WTC11 (cell line): ENCODE results near the gene BCL11B. TPM values are rescaled to one million over a fixed set of nuclear protein-coding genes. Genes with fewer than 3 reads are reported as not detected.
A peak's percentile ranks its signal among the peaks of the same experiment; 100 is the strongest.

Experiments used
- ATAC-seq: fragments of 200-7000 bp; cut with Tn5 transposase; 2 replicates; pipeline ENCODE4 v1.10.0; 2021; ENCODE audit warnings: mild to moderate bottlenecking, moderate library complexity
- CTCF ChIA-PET: fragments of 300-600 bp; sonication (Branson Sonifier 250); formaldehyde crosslinking; loops from one replicate; lab custom pipeline; 2021; ENCODE audit warnings: antibody characterized with exemption; lab: Charles Lee
- POLR2A ChIA-PET: fragments of 350-600 bp; sonication (Branson Sonifier 250); formaldehyde crosslinking; loops from one replicate; lab custom pipeline; 2021; ENCODE audit warnings: antibody characterized with exemption; lab: Charles Lee
- DNase-seq: peaks from one replicate; pipeline ENCODE4 v3.0.0; 2021; ENCODE audit warnings: low spot score
- H3K27ac Mint-ChIP-seq: 2 replicates; pipeline ENCODE4 v1.8.0; 2021; ENCODE audit warnings: mixed read lengths
- H3K27me3 Mint-ChIP-seq: 2 replicates; pipeline ENCODE4 v1.8.0; 2021; ENCODE audit warnings: low read depth, mild to moderate bottlenecking, moderate library complexity, mixed read lengths
- H3K36me3 Mint-ChIP-seq: 2 replicates; pipeline ENCODE4 v1.8.0; 2021; ENCODE audit warnings: mixed read lengths
- H3K4me1 Mint-ChIP-seq: 2 replicates; pipeline ENCODE4 v1.8.0; 2022; ENCODE audit warnings: mixed read lengths
- H3K4me3 Mint-ChIP-seq: 2 replicates; pipeline ENCODE4 v1.8.0; 2021; ENCODE audit warnings: mild to moderate bottlenecking, moderate library complexity, mixed read lengths
- H3K9me3 Mint-ChIP-seq: 2 replicates; pipeline ENCODE4 v1.8.0; 2021; ENCODE audit warnings: mixed read lengths
- ETV6 ChIP-seq: sonication (generic); formaldehyde crosslinking; IDR thresholded peaks from 2 replicates; pipeline ENCODE4 v1.8.1; 2022; ENCODE audit warnings: mild to moderate bottlenecking, missing genetic modification reagents
- MXD4 ChIP-seq: fragments of 250-450 bp; sonication (Bioruptor Pico); IDR thresholded peaks from 2 replicates; pipeline ENCODE4 v1.8.0; 2021; ENCODE audit warnings: mild to moderate bottlenecking, moderate library complexity, borderline replicate concordance
- NFYB ChIP-seq: sonication (generic); formaldehyde crosslinking; conservative IDR thresholded peaks from 2 replicates; pipeline ENCODE4 v1.8.0; 2022; ENCODE audit warnings: low read depth, missing genetic modification reagents
- SOX15 ChIP-seq: fragments of 250-450 bp; sonication (Bioruptor Pico); IDR thresholded peaks from 2 replicates; pipeline ENCODE4 v1.9.0; 2021; ENCODE audit warnings: mild to moderate bottlenecking
- SP1 ChIP-seq: sonication (generic); formaldehyde crosslinking; conservative IDR thresholded peaks from 2 replicates; pipeline ENCODE4 v1.8.1; 2022; ENCODE audit warnings: missing genetic modification reagents
- TCF7 ChIP-seq: sonication (generic); formaldehyde crosslinking; IDR thresholded peaks from 2 replicates; pipeline ENCODE4 v1.8.0; 2022; ENCODE audit warnings: mild to moderate bottlenecking, low read depth, missing genetic modification reagents, moderate library complexity
- ZNF396 ChIP-seq: fragments of 250-450 bp; sonication (Bioruptor Pico); IDR thresholded peaks from 2 replicates; pipeline ENCODE4 v1.8.0; 2021; ENCODE audit warnings: mild to moderate bottlenecking, moderate library complexity, borderline replicate concordance
- ZNF416 ChIP-seq: fragments of 250-450 bp; sonication (Bioruptor Pico); IDR thresholded peaks from 2 replicates; pipeline ENCODE4 v1.9.0; 2021; ENCODE audit warnings: mild to moderate bottlenecking, inconsistent platforms
- ZNF423 ChIP-seq: fragments of 250-450 bp; sonication (Bioruptor Pico); IDR thresholded peaks from 2 replicates; pipeline ENCODE4 v2.1.2; 2022; ENCODE audit warnings: mild to moderate bottlenecking, moderate library complexity
- total RNA-seq: library from RNA; stranded (reverse); gene quantifications from 3 replicates; pipeline ENCODE4 v1.2.3, GENCODE V29; 2021
- TF ChIP-seq, protein P1 (sequence below): fragments of 250-450 bp; sonication (Bioruptor Pico); IDR thresholded peaks from 2 replicates; pipeline ENCODE4 v1.9.0; 2021; ENCODE audit warnings: mild to moderate bottlenecking
- TF ChIP-seq, protein P2 (sequence below): sonication (generic); formaldehyde crosslinking; IDR thresholded peaks from 2 replicates; pipeline ENCODE4 v1.8.0; 2022; ENCODE audit warnings: mild to moderate bottlenecking, missing genetic modification reagents
- TF ChIP-seq, protein P3 (sequence below): sonication (generic); formaldehyde crosslinking; IDR thresholded peaks from 2 replicates; pipeline ENCODE4 v1.8.1; 2022; ENCODE audit warnings: mild to moderate bottlenecking, missing genetic modification reagents, moderate library complexity, borderline replicate concordance
- TF ChIP-seq, protein P4 (sequence below): sonication (generic); formaldehyde crosslinking; IDR thresholded peaks from 2 replicates; pipeline ENCODE4 v1.8.1; 2023; ENCODE audit warnings: mild to moderate bottlenecking, moderate library complexity, missing genetic modification reagents
- TF ChIP-seq, protein P5 (sequence below): sonication (generic); formaldehyde crosslinking; IDR thresholded peaks from 2 replicates; pipeline ENCODE4 v1.8.1; 2022; ENCODE audit warnings: missing genetic modification reagents, borderline replicate concordance
- TF ChIP-seq, protein P6 (sequence below): fragments of 200-600 bp; IDR thresholded peaks from 2 replicates; pipeline ENCODE4 v1.8.0; 2022; ENCODE audit warnings: antibody characterized with exemption
- TF ChIP-seq, protein P7 (sequence below): sonication (generic); formaldehyde crosslinking; IDR thresholded peaks from 2 replicates; pipeline ENCODE4 v1.8.1; 2023; ENCODE audit warnings: mild to moderate bottlenecking, missing genetic modification reagents

The BCL11B gene
- total RNA-seq, 1 experiment from 2014 or later, result 9.1 TPM

DNA sequence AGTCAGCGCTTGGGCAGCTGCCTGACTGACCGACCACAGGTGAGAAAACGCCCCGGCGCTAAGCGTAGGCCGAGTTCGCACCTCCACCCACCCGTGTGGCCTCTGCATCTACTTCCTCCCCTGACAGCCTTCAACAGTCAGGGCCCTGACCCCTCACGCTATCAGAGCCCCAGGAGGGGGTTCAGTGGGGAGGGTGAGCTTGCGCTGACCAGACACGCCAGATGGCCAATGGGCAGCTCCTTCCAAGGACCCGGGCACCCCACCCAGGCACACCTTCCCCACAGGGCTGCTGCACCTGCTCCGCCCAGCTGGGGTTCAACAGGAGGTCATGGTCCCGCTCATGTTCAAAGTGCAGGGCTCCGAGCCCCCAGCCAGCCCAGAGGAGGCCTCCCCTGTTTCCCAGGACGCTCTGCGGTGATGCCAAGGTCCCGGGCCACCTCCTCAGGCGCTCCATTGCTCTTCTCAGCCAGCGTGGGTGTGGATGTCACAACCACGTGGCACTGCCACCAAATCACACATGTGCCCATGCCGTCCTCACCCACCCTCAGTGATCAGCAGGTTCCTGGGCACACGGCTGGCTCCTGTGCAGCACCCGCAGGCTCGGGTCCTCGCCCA lies 48.7 kb upstream of the BCL11B start (continued):
- TF ChIP-seq, protein P1, sequence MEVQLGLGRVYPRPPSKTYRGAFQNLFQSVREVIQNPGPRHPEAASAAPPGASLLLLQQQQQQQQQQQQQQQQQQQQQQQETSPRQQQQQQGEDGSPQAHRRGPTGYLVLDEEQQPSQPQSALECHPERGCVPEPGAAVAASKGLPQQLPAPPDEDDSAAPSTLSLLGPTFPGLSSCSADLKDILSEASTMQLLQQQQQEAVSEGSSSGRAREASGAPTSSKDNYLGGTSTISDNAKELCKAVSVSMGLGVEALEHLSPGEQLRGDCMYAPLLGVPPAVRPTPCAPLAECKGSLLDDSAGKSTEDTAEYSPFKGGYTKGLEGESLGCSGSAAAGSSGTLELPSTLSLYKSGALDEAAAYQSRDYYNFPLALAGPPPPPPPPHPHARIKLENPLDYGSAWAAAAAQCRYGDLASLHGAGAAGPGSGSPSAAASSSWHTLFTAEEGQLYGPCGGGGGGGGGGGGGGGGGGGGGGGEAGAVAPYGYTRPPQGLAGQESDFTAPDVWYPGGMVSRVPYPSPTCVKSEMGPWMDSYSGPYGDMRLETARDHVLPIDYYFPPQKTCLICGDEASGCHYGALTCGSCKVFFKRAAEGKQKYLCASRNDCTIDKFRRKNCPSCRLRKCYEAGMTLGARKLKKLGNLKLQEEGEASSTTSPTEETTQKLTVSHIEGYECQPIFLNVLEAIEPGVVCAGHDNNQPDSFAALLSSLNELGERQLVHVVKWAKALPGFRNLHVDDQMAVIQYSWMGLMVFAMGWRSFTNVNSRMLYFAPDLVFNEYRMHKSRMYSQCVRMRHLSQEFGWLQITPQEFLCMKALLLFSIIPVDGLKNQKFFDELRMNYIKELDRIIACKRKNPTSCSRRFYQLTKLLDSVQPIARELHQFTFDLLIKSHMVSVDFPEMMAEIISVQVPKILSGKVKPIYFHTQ (CRISPR knock-in tag), result no peak
- TF ChIP-seq ZNF396 (CRISPR knock-in tag), result no peak
- no peak for TF ChIP-seq MXD4 (CRISPR knock-in tag)
- TF ChIP-seq, protein P2, sequence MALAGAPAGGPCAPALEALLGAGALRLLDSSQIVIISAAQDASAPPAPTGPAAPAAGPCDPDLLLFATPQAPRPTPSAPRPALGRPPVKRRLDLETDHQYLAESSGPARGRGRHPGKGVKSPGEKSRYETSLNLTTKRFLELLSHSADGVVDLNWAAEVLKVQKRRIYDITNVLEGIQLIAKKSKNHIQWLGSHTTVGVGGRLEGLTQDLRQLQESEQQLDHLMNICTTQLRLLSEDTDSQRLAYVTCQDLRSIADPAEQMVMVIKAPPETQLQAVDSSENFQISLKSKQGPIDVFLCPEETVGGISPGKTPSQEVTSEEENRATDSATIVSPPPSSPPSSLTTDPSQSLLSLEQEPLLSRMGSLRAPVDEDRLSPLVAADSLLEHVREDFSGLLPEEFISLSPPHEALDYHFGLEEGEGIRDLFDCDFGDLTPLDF (CRISPR knock-in tag), result no peak

DNA sequence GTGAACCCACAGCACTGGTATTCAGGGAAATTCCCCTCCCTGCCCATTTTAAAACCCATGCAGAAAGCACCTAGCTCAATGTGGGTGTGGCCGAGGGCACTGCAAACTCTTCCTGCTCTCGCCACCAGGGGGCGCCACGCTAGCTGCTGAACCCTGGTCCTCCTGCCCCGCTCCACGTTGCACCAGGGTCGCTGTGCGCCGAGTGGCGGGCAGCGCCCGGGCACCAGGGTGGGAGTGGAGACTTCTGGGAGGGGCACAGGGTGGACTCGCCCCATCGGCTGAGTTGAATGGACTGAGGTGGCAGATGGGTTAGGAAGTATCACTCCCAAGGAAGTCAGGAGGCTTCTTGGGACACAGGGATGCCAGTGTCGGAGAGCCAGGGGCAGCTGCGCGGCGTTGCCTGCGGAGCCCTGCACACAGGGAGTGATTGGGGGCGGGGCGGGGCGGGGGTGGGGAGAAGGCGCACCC lies 48.1 kb upstream of the BCL11B start:
- POLR2A ChIA-PET, result no interaction called here
- no peak overlapping the region for H3K27ac Mint-ChIP-seq
- CTCF ChIA-PET, result interaction anchor here (0.5 to 2.2 kb wide), 70 partner anchors 9 to 1853 kb away, joined by 3 to 85 read pairs (median 5); partner anchors contain the start of genes BCL11B, CCNK and SETD3
- no peaks in the 10 kb centered on the region for H3K36me3 Mint-ChIP-seq
- DNase-seq (peak; percentile 85), ATAC-seq (peak; percentile 87)
- no peak overlapping the region for H3K4me3 Mint-ChIP-seq
- H3K27me3 Mint-ChIP-seq, result no peaks in the 10 kb centered on the region
- H3K9me3 Mint-ChIP-seq, result no peaks in the 10 kb centered on the region
- TF ChIP-seq, protein P3, sequence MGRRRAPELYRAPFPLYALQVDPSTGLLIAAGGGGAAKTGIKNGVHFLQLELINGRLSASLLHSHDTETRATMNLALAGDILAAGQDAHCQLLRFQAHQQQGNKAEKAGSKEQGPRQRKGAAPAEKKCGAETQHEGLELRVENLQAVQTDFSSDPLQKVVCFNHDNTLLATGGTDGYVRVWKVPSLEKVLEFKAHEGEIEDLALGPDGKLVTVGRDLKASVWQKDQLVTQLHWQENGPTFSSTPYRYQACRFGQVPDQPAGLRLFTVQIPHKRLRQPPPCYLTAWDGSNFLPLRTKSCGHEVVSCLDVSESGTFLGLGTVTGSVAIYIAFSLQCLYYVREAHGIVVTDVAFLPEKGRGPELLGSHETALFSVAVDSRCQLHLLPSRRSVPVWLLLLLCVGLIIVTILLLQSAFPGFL (CRISPR knock-in tag), result no peak
- 0 out of 2 replicates have a peak, but pooled peaks have one; percentile 36 for TF ChIP-seq SP1 (CRISPR knock-in tag)
- TF ChIP-seq, protein P4, sequence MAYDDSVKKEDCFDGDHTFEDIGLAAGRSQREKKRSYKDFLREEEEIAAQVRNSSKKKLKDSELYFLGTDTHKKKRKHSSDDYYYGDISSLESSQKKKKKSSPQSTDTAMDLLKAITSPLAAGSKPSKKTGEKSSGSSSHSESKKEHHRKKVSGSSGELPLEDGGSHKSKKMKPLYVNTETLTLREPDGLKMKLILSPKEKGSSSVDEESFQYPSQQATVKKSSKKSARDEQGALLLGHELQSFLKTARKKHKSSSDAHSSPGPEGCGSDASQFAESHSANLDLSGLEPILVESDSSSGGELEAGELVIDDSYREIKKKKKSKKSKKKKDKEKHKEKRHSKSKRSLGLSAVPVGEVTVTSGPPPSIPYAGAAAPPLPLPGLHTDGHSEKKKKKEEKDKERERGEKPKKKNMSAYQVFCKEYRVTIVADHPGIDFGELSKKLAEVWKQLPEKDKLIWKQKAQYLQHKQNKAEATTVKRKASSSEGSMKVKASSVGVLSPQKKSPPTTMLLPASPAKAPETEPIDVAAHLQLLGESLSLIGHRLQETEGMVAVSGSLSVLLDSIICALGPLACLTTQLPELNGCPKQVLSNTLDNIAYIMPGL (CRISPR knock-in tag), result no peak
- TF ChIP-seq TCF7, result no peak
- no peak for TF ChIP-seq NFYB
- TF ChIP-seq, protein P5, sequence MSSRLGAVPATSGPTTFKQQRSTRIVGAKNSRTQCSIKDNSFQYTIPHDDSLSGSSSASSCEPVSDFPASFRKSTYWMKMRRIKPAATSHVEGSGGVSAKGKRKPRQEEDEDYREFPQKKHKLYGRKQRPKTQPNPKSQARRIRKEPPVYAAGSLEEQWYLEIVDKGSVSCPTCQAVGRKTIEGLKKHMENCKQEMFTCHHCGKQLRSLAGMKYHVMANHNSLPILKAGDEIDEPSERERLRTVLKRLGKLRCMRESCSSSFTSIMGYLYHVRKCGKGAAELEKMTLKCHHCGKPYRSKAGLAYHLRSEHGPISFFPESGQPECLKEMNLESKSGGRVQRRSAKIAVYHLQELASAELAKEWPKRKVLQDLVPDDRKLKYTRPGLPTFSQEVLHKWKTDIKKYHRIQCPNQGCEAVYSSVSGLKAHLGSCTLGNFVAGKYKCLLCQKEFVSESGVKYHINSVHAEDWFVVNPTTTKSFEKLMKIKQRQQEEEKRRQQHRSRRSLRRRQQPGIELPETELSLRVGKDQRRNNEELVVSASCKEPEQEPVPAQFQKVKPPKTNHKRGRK (CRISPR knock-in tag), result no peak
- TF ChIP-seq, protein P6, sequence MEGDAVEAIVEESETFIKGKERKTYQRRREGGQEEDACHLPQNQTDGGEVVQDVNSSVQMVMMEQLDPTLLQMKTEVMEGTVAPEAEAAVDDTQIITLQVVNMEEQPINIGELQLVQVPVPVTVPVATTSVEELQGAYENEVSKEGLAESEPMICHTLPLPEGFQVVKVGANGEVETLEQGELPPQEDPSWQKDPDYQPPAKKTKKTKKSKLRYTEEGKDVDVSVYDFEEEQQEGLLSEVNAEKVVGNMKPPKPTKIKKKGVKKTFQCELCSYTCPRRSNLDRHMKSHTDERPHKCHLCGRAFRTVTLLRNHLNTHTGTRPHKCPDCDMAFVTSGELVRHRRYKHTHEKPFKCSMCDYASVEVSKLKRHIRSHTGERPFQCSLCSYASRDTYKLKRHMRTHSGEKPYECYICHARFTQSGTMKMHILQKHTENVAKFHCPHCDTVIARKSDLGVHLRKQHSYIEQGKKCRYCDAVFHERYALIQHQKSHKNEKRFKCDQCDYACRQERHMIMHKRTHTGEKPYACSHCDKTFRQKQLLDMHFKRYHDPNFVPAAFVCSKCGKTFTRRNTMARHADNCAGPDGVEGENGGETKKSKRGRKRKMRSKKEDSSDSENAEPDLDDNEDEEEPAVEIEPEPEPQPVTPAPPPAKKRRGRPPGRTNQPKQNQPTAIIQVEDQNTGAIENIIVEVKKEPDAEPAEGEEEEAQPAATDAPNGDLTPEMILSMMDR, result peak; percentile 95
- TF ChIP-seq ETV6 (CRISPR knock-in tag), result 0 out of 2 replicates have a peak, but pooled peaks have one; percentile 32
- no peak for TF ChIP-seq ZNF423
- no peak for TF ChIP-seq ZNF416 (CRISPR knock-in tag)
- TF ChIP-seq SOX15 (CRISPR knock-in tag), result no peak
- TF ChIP-seq, protein P7, sequence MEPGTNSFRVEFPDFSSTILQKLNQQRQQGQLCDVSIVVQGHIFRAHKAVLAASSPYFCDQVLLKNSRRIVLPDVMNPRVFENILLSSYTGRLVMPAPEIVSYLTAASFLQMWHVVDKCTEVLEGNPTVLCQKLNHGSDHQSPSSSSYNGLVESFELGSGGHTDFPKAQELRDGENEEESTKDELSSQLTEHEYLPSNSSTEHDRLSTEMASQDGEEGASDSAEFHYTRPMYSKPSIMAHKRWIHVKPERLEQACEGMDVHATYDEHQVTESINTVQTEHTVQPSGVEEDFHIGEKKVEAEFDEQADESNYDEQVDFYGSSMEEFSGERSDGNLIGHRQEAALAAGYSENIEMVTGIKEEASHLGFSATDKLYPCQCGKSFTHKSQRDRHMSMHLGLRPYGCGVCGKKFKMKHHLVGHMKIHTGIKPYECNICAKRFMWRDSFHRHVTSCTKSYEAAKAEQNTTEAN, result no peak
- H3K4me1 Mint-ChIP-seq, result peaks cover 19% of the 10 kb centered on the region
